ENCODE results near the gene CDCA4.

DNA sequence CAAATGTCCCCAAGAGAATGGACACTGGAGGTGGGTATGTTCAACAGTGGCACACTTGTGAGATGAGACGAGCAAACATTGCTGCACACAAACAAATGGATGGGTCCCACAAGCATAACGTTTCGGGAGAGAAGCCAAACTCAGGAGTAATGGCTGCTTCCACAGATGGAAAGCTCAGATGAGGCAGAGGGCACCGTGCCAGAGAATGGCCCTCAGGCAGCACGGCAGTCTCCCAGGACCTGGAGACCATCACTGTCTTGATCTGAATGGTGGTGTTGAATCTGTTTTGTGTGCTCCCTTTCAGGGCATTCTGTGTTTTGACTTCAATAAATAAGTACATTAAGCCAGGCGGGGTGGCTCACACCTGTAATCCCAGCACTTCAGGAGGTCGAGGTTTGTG lies 8.5 kb upstream of the CDCA4 start:
- no peak for TF ChIP-seq CTCF (IDR thresholded peaks at IDR 0.05; ENCODE audit: low read depth, low read length)
- no peak for TF ChIP-seq EZH2phosphoT487 (IDR thresholded peaks at IDR 0.05; ENCODE audit: low read depth)

All from OCI-LY3 (cell line).